Activated CD4-positive, alpha-beta T cell treated with anti-CD3 and anti-CD28 coated beads, Interleukin-2, amount 10 ng/mL, durations not matched to agents 7 days and 5 days (primary cell): Measurements from ENCODE around the gene PYGB. TPM values are rescaled to one million over a fixed set of nuclear protein-coding genes. Genes with fewer than 3 reads are reported as not detected.

ENCODE experiments used
- CTCF ChIA-PET: fragments of 350-600 bp; sonication (Branson Sonifier 250); formaldehyde crosslinking; loops from one replicate; lab custom pipeline; 2021; ENCODE audit warnings: antibody characterized with exemption; lab: Charles Lee
- POLR2A ChIA-PET: fragments of 350-600 bp; sonication (Branson Sonifier 250); formaldehyde crosslinking; loops from one replicate; lab custom pipeline; 2021; ENCODE audit warnings: antibody characterized with exemption; lab: Charles Lee
- DNase-seq: peaks from one replicate; pipeline ENCODE4 v3.0.0-alpha.2; 2020
- H3K27ac Mint-ChIP-seq: one replicate; pipeline ENCODE4 v1.8.0; 2021; ENCODE audit warnings: mild to moderate bottlenecking, moderate library complexity, mixed read lengths
- H3K27me3 Mint-ChIP-seq: one replicate; pipeline ENCODE4 v1.8.0; 2021; ENCODE audit warnings: mixed read lengths
- H3K36me3 Mint-ChIP-seq: one replicate; pipeline ENCODE4 v1.8.0; 2021; ENCODE audit warnings: low read depth, mixed read lengths
- H3K4me1 Mint-ChIP-seq: one replicate; pipeline ENCODE4 v1.8.0; 2021; ENCODE audit warnings: mixed read lengths
- H3K4me3 Mint-ChIP-seq: one replicate; pipeline ENCODE4 v1.8.0; 2021; ENCODE audit warnings: mild to moderate bottlenecking, moderate library complexity, mixed read lengths
- H3K9me3 Mint-ChIP-seq: one replicate; pipeline ENCODE4 v1.8.0; 2021; ENCODE audit warnings: mixed read lengths
- total RNA-seq, 2 experiments: library from RNA; stranded (reverse); gene quantifications; one replicate each; pipeline ENCODE4 v1.2.3, GENCODE V29; 2021

Gene PYGB
- total RNA-seq, 2 experiments from 2014 or later, result 28.7 to 30.2 TPM

GRCh38 chr20:25218492-25218891 lies 29.4 kb upstream of the PYGB start:
- no peak overlapping the region for H3K27ac Mint-ChIP-seq
- no peaks in the 10 kb centered on the region for H3K27me3 Mint-ChIP-seq
- no peak for DNase-seq
- POLR2A ChIA-PET, result no interaction called here
- no peak overlapping the region for H3K4me3 Mint-ChIP-seq
- no peaks in the 10 kb centered on the region for H3K36me3 Mint-ChIP-seq
- CTCF ChIA-PET, result no interaction called here
- no peaks in the 10 kb centered on the region for H3K9me3 Mint-ChIP-seq
- H3K4me1 Mint-ChIP-seq, result peaks cover 3% of the 10 kb centered on the region

GRCh38 chr20:25219365-25219764 lies 28.5 kb upstream of the PYGB start:
- Mint-ChIP-seq H3K27me3 (no peaks in the 10 kb centered on the region), H3K9me3 (no peaks in the 10 kb centered on the region), H3K36me3 (no peaks in the 10 kb centered on the region), H3K4me1 (peaks cover 3% of the 10 kb centered on the region), H3K27ac (no peak overlapping the region), H3K4me3 (no peak overlapping the region)
- DNase-seq, result no peak
- ChIA-PET POLR2A (no interaction called here), CTCF (no interaction called here)

- no peaks in the 10 kb centered on the region for H3K27me3 Mint-ChIP-seq
- POLR2A ChIA-PET, result no interaction called here
- peaks cover 3% of the 10 kb centered on the region for H3K4me1 Mint-ChIP-seq
- H3K27ac Mint-ChIP-seq, result no peak overlapping the region
- H3K4me3 Mint-ChIP-seq, result no peak overlapping the region
- DNase-seq, result no peak
- H3K9me3 Mint-ChIP-seq, result no peaks in the 10 kb centered on the region
- H3K36me3 Mint-ChIP-seq, result no peaks in the 10 kb centered on the region
- CTCF ChIA-PET, result interaction anchor here (1.1 to 1.3 kb wide), 2 partner anchors 12 to 40 kb away, joined by 3 read pairs; no protein-coding TSS in a partner anchor
Measured at GRCh38 chr20:25220021-25220730, 27.7 kb upstream of the PYGB start.

- DNase-seq, result no peak
- H3K27ac Mint-ChIP-seq, result no peak overlapping the region
- POLR2A ChIA-PET, result no interaction called here
Measured at GRCh38 chr20:25220810-25221591, 26.9 kb upstream of the PYGB start.

DNA sequence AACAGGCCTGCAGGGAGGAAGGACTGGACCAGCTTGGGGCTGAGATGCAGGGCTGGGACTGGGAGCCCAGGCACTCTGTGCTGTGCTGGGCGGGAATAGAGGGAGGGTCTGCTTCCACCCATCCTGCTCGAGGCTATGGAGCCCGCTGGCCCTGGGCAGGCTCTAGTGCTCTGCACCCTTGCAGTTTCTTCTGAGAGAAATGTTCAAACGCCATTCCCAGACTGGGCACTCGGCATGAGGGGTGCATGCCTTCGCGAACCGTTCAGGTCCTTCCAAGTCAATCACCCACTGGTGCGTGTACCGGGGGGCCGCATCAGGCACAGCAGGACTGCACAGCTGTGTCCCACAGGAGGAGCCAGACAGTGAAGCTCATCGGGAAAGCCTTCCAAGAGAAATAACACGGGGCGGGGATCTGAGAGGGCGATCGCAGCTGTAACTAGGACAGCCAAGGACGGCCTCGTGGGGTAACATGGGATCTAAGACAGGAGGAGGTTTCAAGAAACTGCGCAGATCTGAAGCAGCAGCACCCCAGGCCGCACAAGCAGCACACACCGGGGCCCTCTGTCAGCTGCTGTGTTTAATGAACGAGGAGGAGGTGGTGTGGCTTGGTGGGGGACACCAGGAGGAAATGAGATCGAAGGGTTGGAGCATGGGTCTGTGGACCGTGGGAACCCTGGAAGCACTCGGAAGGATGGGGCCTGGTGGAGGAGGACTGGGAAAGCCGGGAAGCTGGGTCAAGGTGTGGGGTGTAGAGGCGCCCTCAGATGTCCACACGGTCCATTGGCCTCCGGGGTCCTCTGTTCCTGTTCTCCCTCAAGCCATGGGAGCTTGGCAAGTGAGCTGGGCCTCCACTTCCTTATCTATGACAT lies 26.1 kb upstream of the PYGB start:
- Mint-ChIP-seq H3K4me3 (no peak overlapping the region), H3K9me3 (no peaks in the 10 kb centered on the region), H3K27me3 (no peaks in the 10 kb centered on the region), H3K36me3 (no peaks in the 10 kb centered on the region), H3K27ac (no peak overlapping the region), H3K4me1 (peaks cover 3% of the 10 kb centered on the region)
- POLR2A ChIA-PET, result no interaction called here
- CTCF ChIA-PET, result interaction anchor here (1.0 kb wide), 1 partner anchor 177 kb away, joined by 4 read pairs; no protein-coding TSS in a partner anchor
- no peak for DNase-seq

More at GRCh38 chr20:25220810-25221591, 26.9 kb upstream of the PYGB start:
- Mint-ChIP-seq H3K36me3 (no peaks in the 10 kb centered on the region), H3K9me3 (no peaks in the 10 kb centered on the region), H3K4me1 (peaks cover 3% of the 10 kb centered on the region), H3K27me3 (no peaks in the 10 kb centered on the region), H3K4me3 (no peak overlapping the region)
- CTCF ChIA-PET, result interaction anchor here (1.1 to 1.3 kb wide), 2 partner anchors 13 to 39 kb away, joined by 3 read pairs; no protein-coding TSS in a partner anchor

GRCh38 chr20:25222461-25223178 lies 25.3 kb upstream of the PYGB start:
- Mint-ChIP-seq H3K36me3 (no peaks in the 10 kb centered on the region), H3K4me3 (no peak overlapping the region), H3K9me3 (no peaks in the 10 kb centered on the region), H3K27me3 (no peaks in the 10 kb centered on the region), H3K4me1 (peaks cover 3% of the 10 kb centered on the region), H3K27ac (no peak overlapping the region)
- CTCF ChIA-PET, result interaction anchor here (0.7 to 1.4 kb wide), 4 partner anchors 9 to 176 kb away, joined by 3 to 4 read pairs (median 4); no protein-coding TSS in a partner anchor
- POLR2A ChIA-PET, result no interaction called here
- no peak for DNase-seq

DNA sequence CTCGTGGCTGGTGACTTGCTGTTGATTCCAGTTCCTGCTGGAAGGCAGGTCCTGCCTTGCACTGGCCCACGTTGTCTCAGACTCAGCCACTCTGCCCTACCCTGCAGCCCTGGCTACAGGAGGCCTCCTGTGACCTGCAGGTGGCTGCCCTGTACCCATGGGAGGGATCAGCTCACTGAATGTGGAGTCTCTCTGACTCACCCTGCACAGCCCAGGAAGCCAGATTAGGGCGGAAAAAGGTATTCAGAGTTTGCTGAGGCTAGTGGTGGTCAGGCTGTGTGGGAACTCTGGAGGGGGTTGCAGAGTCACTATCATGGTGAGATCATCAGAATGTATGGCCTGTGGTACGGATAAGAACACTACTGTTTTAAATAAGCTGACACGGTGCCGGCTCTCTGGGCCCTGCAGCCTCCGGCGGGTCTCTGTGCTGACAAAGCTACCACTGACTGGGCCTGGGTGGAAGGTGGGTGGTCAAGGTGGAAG lies 24.7 kb upstream of the PYGB start:
- Mint-ChIP-seq H3K36me3 (no peaks in the 10 kb centered on the region), H3K4me1 (peaks cover 3% of the 10 kb centered on the region), H3K4me3 (no peak overlapping the region), H3K27me3 (no peaks in the 10 kb centered on the region), H3K9me3 (no peaks in the 10 kb centered on the region), H3K27ac (peak overlapping the region; percentile 31)
- DNase-seq, result peak; percentile 21
- CTCF ChIA-PET, result interaction anchor here (0.6 to 1.4 kb wide), 5 partner anchors 9 to 1238 kb away, joined by 3 to 4 read pairs (median 3); no protein-coding TSS in a partner anchor
- POLR2A ChIA-PET, result no interaction called here

- DNase-seq, result no peak
- H3K4me1 Mint-ChIP-seq, result peaks cover 3% of the 10 kb centered on the region
- ChIA-PET POLR2A (no interaction called here), CTCF (interaction anchor here (0.6 to 1.4 kb wide), 5 partner anchors 10 to 1238 kb away, joined by 3 to 4 read pairs (median 3); no protein-coding TSS in a partner anchor)
- H3K4me3 Mint-ChIP-seq, result no peak overlapping the region
- H3K9me3 Mint-ChIP-seq, result no peaks in the 10 kb centered on the region
- H3K27me3 Mint-ChIP-seq, result no peaks in the 10 kb centered on the region
- H3K27ac Mint-ChIP-seq, result no peak overlapping the region
- no peaks in the 10 kb centered on the region for H3K36me3 Mint-ChIP-seq
Measured at GRCh38 chr20:25223765-25224720, 23.8 kb upstream of the PYGB start.

GRCh38 chr20:25224941-25225340 lies 22.9 kb upstream of the PYGB start:
- H3K4me1 Mint-ChIP-seq, result peaks cover 3% of the 10 kb centered on the region
- H3K27ac Mint-ChIP-seq, result no peak overlapping the region
- no peaks in the 10 kb centered on the region for H3K27me3 Mint-ChIP-seq
- no peak for DNase-seq
- no peaks in the 10 kb centered on the region for H3K36me3 Mint-ChIP-seq
- H3K4me3 Mint-ChIP-seq, result no peak overlapping the region
- ChIA-PET POLR2A (no interaction called here), CTCF (no interaction called here)
- no peaks in the 10 kb centered on the region for H3K9me3 Mint-ChIP-seq

GRCh38 chr20:25225642-25226432 lies 22.0 kb upstream of the PYGB start:
- DNase-seq, result no peak
- Mint-ChIP-seq H3K27ac (peak overlapping the region; percentile 13), H3K27me3 (no peaks in the 10 kb centered on the region), H3K4me1 (peaks cover 3% of the 10 kb centered on the region), H3K9me3 (no peaks in the 10 kb centered on the region), H3K4me3 (no peak overlapping the region), H3K36me3 (no peaks in the 10 kb centered on the region)
- ChIA-PET CTCF (interaction anchor here (2.0 kb wide), 1 partner anchor 13 kb away, joined by 5 read pairs; no protein-coding TSS in a partner anchor), POLR2A (no interaction called here)
